Body of pancreas (tissue), 4 donors: ENCODE results near the gene TRAF3. TPM values are rescaled to one million over a fixed set of nuclear protein-coding genes. Genes with fewer than 3 reads are reported as not detected.

Experiments
- ATAC-seq: fragments of 150-250 bp; one replicate; pipeline ENCODE4 v1.9.1; 2016
- DNase-seq, 4 donors: peaks; one replicate each; pipeline ENCODE4 v3.0.0-alpha.2; 2019
- H3K27ac ChIP-seq, 4 donors: fragments of 200-600 bp; sonication (generic); 1 replicate in 3 of 4; 2 replicates in 1 of 4; pipeline versions ENCODE4 v1.5.1 to v1.6.1; 2016 to 2019; ENCODE audit warnings: mild to moderate bottlenecking in 1 of 4, mixed read lengths in 1 of 4, moderate library complexity in 1 of 4
- H3K27me3 ChIP-seq, 2 donors: fragments of 200-600 bp; sonication (generic); one replicate each; pipeline ENCODE4 v1.6.0; 2016; ENCODE audit warnings: mild to moderate bottlenecking in 1 of 2
- H3K36me3 ChIP-seq, 2 donors: fragments of 200-600 bp; sonication (generic); replicated peaks in 1 of 2; 2 replicates each; pipeline ENCODE4 v1.5.1; 2016; ENCODE audit warnings: low read depth in 2 of 2; ENCODE audit not compliant: insufficient read depth in 1 of 2
- H3K4me1 ChIP-seq: fragments of 200-600 bp; sonication (generic); one replicate; pipeline ENCODE4 v1.6.0; 2016
- H3K4me3 ChIP-seq, 2 donors: fragments of 200-600 bp; sonication (generic); 1 replicate in 1 of 2; 2 replicates in 1 of 2; pipeline ENCODE4 v1.5.1; 2016 to 2019
- H3K9me3 ChIP-seq, 3 donors: fragments of 200-600 bp; sonication (generic); 1 replicate in 2 of 3; 2 replicates in 1 of 3; pipeline ENCODE4 v1.5.1; 2016
- POLR2A ChIP-seq, 3 donors: fragments of 450-650 bp; IDR thresholded peaks; one replicate each; pipeline ENCODE4 v1.6.1; 2016; ENCODE audit warnings: antibody characterized with exemption in 3 of 3, mild to moderate bottlenecking in 2 of 3
- WGBS, 2 donors: methylation state at CpG; one replicate each; pipeline ENCODE4 v1.1.5; 2017; 5-methylcytosine and 5-hydroxymethylcytosine counted together
- intact Hi-C: fragments of 100-400 bp; cut with DNase I; formaldehyde crosslinking; loops from one replicate; pipeline ENCODE4 v1.15.1; 2023
- total RNA-seq, 2 donors: library from RNA; depleted of rRNA; stranded (reverse); fragments of >200 nt; gene quantifications; one replicate each; pipeline ENCODE4 v1.1.0, GENCODE V29; 2016
- TF ChIP-seq, protein P1 (sequence below), 7 experiments: fragments of 450-650 bp in 4 of 7; fragments of 200-600 bp in 3 of 7; sonication (generic) in 3 of 7; IDR thresholded peaks; one replicate each; pipeline ENCODE4 v1.5.1; 2016 to 2019; ENCODE audit warnings: antibody characterized with exemption in 7 of 7

Gene TRAF3
- total RNA-seq, 2 donors from 2014 or later = 10.4 to 22.7 TPM

- intact Hi-C loops = no loop called here
- Histone ChIP-seq H3K36me3 (no peaks in the 10 kb centered on the region), H3K27ac (no peak overlapping the region), H3K27me3 (no peaks in the 10 kb centered on the region), H3K4me3 (no peak overlapping the region), H3K4me1 (peaks cover 12% of the 10 kb centered on the region), H3K9me3 (no peaks in the 10 kb centered on the region)
- ATAC-seq = no peak
- no peak for DNase-seq
- WGBS, 2 donors = 88 to 94% methylated on average over 19 to 22 of the region's 22 CpGs
- TF ChIP-seq POLR2A (IDR thresholded peaks at IDR 0.05) = no peak
- TF ChIP-seq, protein P1, sequence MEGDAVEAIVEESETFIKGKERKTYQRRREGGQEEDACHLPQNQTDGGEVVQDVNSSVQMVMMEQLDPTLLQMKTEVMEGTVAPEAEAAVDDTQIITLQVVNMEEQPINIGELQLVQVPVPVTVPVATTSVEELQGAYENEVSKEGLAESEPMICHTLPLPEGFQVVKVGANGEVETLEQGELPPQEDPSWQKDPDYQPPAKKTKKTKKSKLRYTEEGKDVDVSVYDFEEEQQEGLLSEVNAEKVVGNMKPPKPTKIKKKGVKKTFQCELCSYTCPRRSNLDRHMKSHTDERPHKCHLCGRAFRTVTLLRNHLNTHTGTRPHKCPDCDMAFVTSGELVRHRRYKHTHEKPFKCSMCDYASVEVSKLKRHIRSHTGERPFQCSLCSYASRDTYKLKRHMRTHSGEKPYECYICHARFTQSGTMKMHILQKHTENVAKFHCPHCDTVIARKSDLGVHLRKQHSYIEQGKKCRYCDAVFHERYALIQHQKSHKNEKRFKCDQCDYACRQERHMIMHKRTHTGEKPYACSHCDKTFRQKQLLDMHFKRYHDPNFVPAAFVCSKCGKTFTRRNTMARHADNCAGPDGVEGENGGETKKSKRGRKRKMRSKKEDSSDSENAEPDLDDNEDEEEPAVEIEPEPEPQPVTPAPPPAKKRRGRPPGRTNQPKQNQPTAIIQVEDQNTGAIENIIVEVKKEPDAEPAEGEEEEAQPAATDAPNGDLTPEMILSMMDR (IDR thresholded peaks at IDR 0.05) = no peak
Measured at GRCh38 chr14:102825307-102826095, 48.3 kb downstream of the TRAF3 start.

GRCh38 chr14:102826161-102826560 is 48.9 kb downstream of the TRAF3 start:
- no peak overlapping the region for H3K27ac ChIP-seq
- intact Hi-C loops = no loop called here
- TF ChIP-seq, protein P1 (IDR thresholded peaks at IDR 0.05) = no peak
- no peak for TF ChIP-seq POLR2A (IDR thresholded peaks at IDR 0.05)
- no peaks in the 10 kb centered on the region for H3K27me3 ChIP-seq
- no peak for DNase-seq
- no peaks in the 10 kb centered on the region for H3K36me3 ChIP-seq
- no peaks in the 10 kb centered on the region for H3K9me3 ChIP-seq
- no peak overlapping the region for H3K4me3 ChIP-seq
- peaks cover 12% of the 10 kb centered on the region for H3K4me1 ChIP-seq
- 87 to 89% methylated on average over 11 of the region's 11 CpGs for WGBS, 2 donors
- no peak for ATAC-seq

DNA sequence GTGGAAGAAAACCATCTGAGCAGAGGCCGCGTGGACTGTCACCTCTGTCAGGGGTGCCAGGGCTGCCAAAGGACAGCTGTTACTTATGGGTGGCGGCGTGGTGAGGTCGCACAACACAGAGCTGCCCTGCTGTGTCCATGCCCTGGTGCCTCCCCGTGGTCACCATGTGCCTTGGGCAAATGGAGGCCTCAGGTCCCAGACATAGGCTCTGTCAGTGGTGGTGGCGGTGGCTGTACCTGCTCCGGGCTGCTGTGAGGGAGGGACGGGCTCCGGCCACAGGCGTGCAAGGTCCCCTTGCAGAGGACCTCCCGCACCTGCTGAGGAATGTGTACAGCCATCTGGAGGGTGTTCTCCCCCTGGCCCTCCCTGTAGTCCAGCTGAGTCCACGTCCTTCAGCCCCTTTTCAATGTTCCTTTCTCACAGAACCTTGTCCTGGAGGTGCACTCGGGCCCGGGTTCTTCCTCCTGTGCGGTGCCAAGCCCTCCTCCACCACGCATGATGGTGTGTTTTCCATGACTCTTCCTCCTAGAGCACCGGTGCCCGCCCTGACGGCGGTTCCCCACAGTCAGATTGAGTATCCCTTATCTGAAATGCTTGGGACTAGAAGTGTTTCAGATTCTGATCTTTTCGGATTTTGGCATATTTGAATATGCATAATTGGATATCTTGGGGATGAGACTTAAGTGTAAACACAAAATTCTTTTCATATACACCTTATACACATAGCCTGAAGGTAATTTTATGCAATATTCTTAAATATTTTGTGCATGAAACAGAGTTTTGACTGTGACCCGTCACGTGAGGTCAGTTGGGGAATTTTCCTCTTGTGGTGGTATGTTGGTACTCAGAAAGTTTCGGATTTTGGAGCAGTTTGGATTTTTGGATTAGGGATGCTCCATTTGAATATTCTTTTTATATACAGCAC is 49.8 kb downstream of the TRAF3 start:
- DNase-seq (no peak), ATAC-seq (no peak)
- no peak overlapping the region for H3K4me3 ChIP-seq
- TF ChIP-seq, protein P1 (IDR thresholded peaks at IDR 0.05) = no peak
- TF ChIP-seq POLR2A (IDR thresholded peaks at IDR 0.05) = no peak
- H3K27ac ChIP-seq = no peak overlapping the region
- no peaks in the 10 kb centered on the region for H3K27me3 ChIP-seq
- H3K36me3 ChIP-seq = no peaks in the 10 kb centered on the region
- intact Hi-C loops = no loop called here
- peaks cover 12% of the 10 kb centered on the region for H3K4me1 ChIP-seq
- no peaks in the 10 kb centered on the region for H3K9me3 ChIP-seq
- WGBS, 2 donors = 87% methylated on average over 15 to 25 of the region's 25 CpGs

DNA sequence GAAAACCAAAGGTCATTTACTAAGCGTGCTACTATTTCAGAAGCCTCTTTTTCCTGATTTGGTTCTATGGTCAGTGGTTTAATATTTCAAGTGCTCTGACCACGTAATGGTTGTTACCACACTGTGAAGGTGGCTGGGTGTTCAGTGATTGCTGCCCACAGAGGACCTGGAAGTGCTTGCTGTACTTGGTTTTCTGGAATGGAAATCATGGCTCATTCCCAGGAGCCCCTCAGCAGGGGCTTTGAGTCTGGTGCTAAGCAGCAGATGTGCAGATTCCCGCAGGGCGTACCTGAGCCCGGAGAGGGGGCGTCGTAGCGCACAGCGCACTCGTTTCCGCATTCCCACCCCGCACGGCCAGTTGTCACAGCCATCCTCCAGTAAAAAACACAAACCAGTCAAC is 50.5 kb downstream of the TRAF3 start:
- 22 to 24% methylated on average over 9 to 13 of the region's 13 CpGs for WGBS, 2 donors
- H3K4me1 ChIP-seq = peaks cover 12% of the 10 kb centered on the region
- no peaks in the 10 kb centered on the region for H3K27me3 ChIP-seq
- intact Hi-C loops = no loop called here
- ATAC-seq = no peak
- H3K4me3 ChIP-seq = no peak overlapping the region
- H3K9me3 ChIP-seq = no peaks in the 10 kb centered on the region
- TF ChIP-seq, protein P1 (IDR thresholded peaks at IDR 0.05) = no peak
- TF ChIP-seq POLR2A (IDR thresholded peaks at IDR 0.05) = no peak
- DNase-seq = peak in 1 of 4 donors; percentile 25
- no peak overlapping the region for H3K27ac ChIP-seq
- no peaks in the 10 kb centered on the region for H3K36me3 ChIP-seq
